GM12891 (cell line): Measurements from ENCODE around the gene GDAP1L1.

ENCODE experiments used
- PAX5 ChIP-seq: IDR thresholded peaks from 2 replicates; pipeline ENCODE4 v1.6.1; 2011; ENCODE audit warnings: low read length, moderate library complexity, mild to moderate bottlenecking; ENCODE audit not compliant: insufficient read depth, severe bottlenecking
- POLR2A ChIP-seq: IDR thresholded peaks from 2 replicates; pipeline ENCODE4 v1.6.1; 2011; ENCODE audit warnings: low read depth, low read length, control low read depth
- TAF1 ChIP-seq: IDR thresholded peaks from 2 replicates; pipeline ENCODE4 v1.6.1; 2011; ENCODE audit warnings: low read depth, low read length, control low read depth

DNA sequence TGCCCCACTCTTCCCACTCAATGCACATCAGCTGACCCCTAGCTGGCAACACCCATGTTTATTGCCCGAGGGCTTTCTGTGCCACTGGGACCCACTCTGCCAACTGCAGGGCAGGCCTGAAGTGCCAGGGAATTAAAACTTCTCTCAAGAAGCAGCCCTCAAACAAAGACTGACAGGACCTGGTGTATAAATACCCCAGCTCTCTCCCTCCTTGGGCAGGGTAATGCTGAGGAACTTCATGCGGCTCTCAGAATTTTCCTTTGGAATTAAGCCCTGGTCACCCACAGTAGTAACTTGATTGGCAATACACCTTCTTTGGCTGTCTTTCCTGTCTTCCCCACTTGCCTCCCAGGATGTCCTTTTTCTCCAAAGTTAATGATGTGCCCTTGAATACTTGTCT is 5.3 kb upstream of the GDAP1L1 start:
- TF ChIP-seq TAF1: no peak
- no peak for TF ChIP-seq POLR2A
- TF ChIP-seq PAX5: no peak
